ENCODE measurements around the gene MCEMP1. TPM values are rescaled to one million over a fixed set of nuclear protein-coding genes. Genes with fewer than 3 reads are reported as not detected.

The MCEMP1 gene, protein sequence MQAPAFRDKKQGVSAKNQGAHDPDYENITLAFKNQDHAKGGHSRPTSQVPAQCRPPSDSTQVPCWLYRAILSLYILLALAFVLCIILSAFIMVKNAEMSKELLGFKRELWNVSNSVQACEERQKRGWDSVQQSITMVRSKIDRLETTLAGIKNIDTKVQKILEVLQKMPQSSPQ
- total RNA-seq: not detected in 2 replicates
- long read RNA-seq: 0 reads

GRCh38 chr19:7676854-7677253 is at the start of gene MCEMP1:
Gene MCEMP1 (plus strand): TSS chr19:7677090. CDS start chr19:7677121, 31 bp downstream.
- Mint-ChIP-seq H3K4me3 (ENCODE audit: unreplicated experiment) (no peak within 1 kb of the TSS), H3K9me3 (ENCODE audit: unreplicated experiment) (no peaks in the 10 kb centered on the region), H3K27me3 (ENCODE audit: unreplicated experiment) (peaks cover 17% of the 10 kb centered on the region), H3K36me3 (ENCODE audit: unreplicated experiment) (no peaks in the 10 kb centered on the region), H3K4me1 (ENCODE audit: unreplicated experiment) (peaks cover 5% of the 10 kb centered on the region), H3K27ac (ENCODE audit: unreplicated experiment) (no peak within 1 kb of the TSS)
- TF ChIP-seq, protein P1, sequence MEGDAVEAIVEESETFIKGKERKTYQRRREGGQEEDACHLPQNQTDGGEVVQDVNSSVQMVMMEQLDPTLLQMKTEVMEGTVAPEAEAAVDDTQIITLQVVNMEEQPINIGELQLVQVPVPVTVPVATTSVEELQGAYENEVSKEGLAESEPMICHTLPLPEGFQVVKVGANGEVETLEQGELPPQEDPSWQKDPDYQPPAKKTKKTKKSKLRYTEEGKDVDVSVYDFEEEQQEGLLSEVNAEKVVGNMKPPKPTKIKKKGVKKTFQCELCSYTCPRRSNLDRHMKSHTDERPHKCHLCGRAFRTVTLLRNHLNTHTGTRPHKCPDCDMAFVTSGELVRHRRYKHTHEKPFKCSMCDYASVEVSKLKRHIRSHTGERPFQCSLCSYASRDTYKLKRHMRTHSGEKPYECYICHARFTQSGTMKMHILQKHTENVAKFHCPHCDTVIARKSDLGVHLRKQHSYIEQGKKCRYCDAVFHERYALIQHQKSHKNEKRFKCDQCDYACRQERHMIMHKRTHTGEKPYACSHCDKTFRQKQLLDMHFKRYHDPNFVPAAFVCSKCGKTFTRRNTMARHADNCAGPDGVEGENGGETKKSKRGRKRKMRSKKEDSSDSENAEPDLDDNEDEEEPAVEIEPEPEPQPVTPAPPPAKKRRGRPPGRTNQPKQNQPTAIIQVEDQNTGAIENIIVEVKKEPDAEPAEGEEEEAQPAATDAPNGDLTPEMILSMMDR (IDR thresholded peaks at IDR 0.05): no peak
- DNase-seq (ENCODE audit: extremely low spot score, unreplicated experiment): no peak

- H3K4me3 Mint-ChIP-seq (ENCODE audit: unreplicated experiment): peak overlapping the region; percentile 22
- no peaks in the 10 kb centered on the region for H3K9me3 Mint-ChIP-seq (ENCODE audit: unreplicated experiment)
- no peaks in the 10 kb centered on the region for H3K27me3 Mint-ChIP-seq (ENCODE audit: unreplicated experiment)
- H3K36me3 Mint-ChIP-seq (ENCODE audit: unreplicated experiment): peaks cover 7% of the 10 kb centered on the region
- TF ChIP-seq, protein P1 (IDR thresholded peaks at IDR 0.05): no peak
- H3K27ac Mint-ChIP-seq (ENCODE audit: unreplicated experiment): no peak overlapping the region
- peaks cover 30% of the 10 kb centered on the region for H3K4me1 Mint-ChIP-seq (ENCODE audit: unreplicated experiment)
- DNase-seq (ENCODE audit: extremely low spot score, unreplicated experiment): no peak
These were observed 49.7 kb upstream of the MCEMP1 start for GRCh38 chr19:7627166-7627565.

GRCh38 chr19:7628589-7629311 is 48.1 kb upstream of the MCEMP1 start:
- H3K4me3 Mint-ChIP-seq (ENCODE audit: unreplicated experiment): peak overlapping the region; percentile 96
- TF ChIP-seq, protein P1 (IDR thresholded peaks at IDR 0.05): no peak
- peak overlapping the region; percentile 97 for H3K27ac Mint-ChIP-seq (ENCODE audit: unreplicated experiment)
- no peaks in the 10 kb centered on the region for H3K27me3 Mint-ChIP-seq (ENCODE audit: unreplicated experiment)
- DNase-seq (ENCODE audit: extremely low spot score, unreplicated experiment): no peak
- H3K9me3 Mint-ChIP-seq (ENCODE audit: unreplicated experiment): no peaks in the 10 kb centered on the region
- H3K36me3 Mint-ChIP-seq (ENCODE audit: unreplicated experiment): no peaks in the 10 kb centered on the region
- H3K4me1 Mint-ChIP-seq (ENCODE audit: unreplicated experiment): peaks cover 30% of the 10 kb centered on the region

DNA sequence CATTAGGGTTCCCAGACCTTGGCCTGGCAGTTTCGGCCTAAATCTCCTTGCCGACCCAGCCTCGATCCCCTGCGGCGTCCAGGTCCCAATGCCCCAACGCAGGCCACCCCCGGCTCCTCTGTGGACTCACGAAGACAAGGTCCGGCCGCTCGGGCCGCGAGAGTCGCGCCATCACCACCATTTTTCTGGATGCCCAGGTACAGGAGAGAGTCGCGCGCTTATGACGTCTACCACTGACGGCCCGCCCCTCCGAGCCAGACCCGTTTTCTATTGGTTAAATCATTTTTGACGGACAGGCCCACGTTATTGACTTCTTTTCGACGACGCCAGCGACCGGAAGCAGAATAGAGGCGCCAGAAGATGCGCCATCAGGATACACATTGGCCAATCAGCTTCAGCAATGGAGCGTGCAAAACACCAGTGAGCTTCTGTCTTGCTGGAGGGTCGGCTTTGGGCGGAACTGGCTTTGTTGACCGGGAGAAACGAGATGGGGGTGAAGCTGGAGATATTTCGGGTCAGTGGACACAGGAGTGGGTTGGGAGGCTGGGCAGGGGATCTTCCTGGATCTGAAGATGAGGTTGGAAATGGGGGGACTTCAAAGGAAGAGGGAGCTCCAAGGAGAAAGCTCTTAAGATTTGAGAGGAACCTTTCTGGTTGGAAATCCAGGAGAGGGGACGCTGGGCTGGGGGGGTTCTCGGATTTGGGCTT is 47.4 kb upstream of the MCEMP1 start, which contains the start of the genes PET100 and XAB2:
TSS of gene PET100 (plus strand) at position 447 of the 708 bp plus-strand sequence. CDS start at position 488, 41 bp downstream.
TSS of gene XAB2 (minus strand) at position 199 of the 708 bp plus-strand sequence. CDS start at position 181, 18 bp downstream.
- H3K27me3 Mint-ChIP-seq (ENCODE audit: unreplicated experiment): no peaks in the 10 kb centered on the region
- H3K27ac Mint-ChIP-seq (ENCODE audit: unreplicated experiment): peak within 1 kb of the TSS; percentile 97
- H3K9me3 Mint-ChIP-seq (ENCODE audit: unreplicated experiment): no peaks in the 10 kb centered on the region

More for the DNA sequence above, 47.4 kb upstream of the MCEMP1 start, which contains the start of the genes PET100 and XAB2:
- Mint-ChIP-seq H3K4me1 (ENCODE audit: unreplicated experiment) (peaks cover 30% of the 10 kb centered on the region), H3K36me3 (ENCODE audit: unreplicated experiment) (no peaks in the 10 kb centered on the region), H3K4me3 (ENCODE audit: unreplicated experiment) (peak within 1 kb of the TSS; percentile 96)
- TF ChIP-seq, protein P1 (IDR thresholded peaks at IDR 0.05): no peak
- peak; percentile 98 for DNase-seq (ENCODE audit: extremely low spot score, unreplicated experiment)
